DOHH2 (cell line): ENCODE results near the gene PRRT4.

Experiments
- EZH2phosphoT487 ChIP-seq: fragments of 200-600 bp; sonication (generic); IDR thresholded peaks from 2 replicates; pipeline ENCODE4 v1.6.1; 2017; ENCODE audit warnings: borderline replicate concordance, mild to moderate bottlenecking, antibody characterized with exemption, low read length, moderate library complexity, mixed read lengths
- TF ChIP-seq, protein P1 (sequence below): fragments of 200-600 bp; sonication (generic); IDR thresholded peaks from one replicate; pipeline ENCODE4 v1.5.1; 2014; ENCODE audit warnings: antibody characterized with exemption, mild to moderate bottlenecking, low read depth, low read length; ENCODE audit not compliant: poor library complexity, severe bottlenecking

- TF ChIP-seq, protein P1, sequence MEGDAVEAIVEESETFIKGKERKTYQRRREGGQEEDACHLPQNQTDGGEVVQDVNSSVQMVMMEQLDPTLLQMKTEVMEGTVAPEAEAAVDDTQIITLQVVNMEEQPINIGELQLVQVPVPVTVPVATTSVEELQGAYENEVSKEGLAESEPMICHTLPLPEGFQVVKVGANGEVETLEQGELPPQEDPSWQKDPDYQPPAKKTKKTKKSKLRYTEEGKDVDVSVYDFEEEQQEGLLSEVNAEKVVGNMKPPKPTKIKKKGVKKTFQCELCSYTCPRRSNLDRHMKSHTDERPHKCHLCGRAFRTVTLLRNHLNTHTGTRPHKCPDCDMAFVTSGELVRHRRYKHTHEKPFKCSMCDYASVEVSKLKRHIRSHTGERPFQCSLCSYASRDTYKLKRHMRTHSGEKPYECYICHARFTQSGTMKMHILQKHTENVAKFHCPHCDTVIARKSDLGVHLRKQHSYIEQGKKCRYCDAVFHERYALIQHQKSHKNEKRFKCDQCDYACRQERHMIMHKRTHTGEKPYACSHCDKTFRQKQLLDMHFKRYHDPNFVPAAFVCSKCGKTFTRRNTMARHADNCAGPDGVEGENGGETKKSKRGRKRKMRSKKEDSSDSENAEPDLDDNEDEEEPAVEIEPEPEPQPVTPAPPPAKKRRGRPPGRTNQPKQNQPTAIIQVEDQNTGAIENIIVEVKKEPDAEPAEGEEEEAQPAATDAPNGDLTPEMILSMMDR: no peak
- TF ChIP-seq EZH2phosphoT487: no peak
Measured at GRCh38 chr7:128406314-128407232, 45.1 kb upstream of the PRRT4 start.
